Neural progenitor cell (in vitro differentiated cells): ENCODE measurements around the gene ZNF334. TPM values are rescaled to one million over a fixed set of nuclear protein-coding genes. Genes with fewer than 3 reads are reported as not detected.

Experiments used
- DNase-seq: peaks from one replicate; pipeline ENCODE4 v3.0.0-alpha.2; 2016; ENCODE audit warnings: low spot score
- H2AFZ ChIP-seq: fragments of 200-600 bp; sonication (generic); replicated peaks from 2 replicates; pipeline ENCODE4 v1.6.1; 2016; ENCODE audit warnings: antibody characterized with exemption
- H3F3A ChIP-seq: fragments of 200-600 bp; sonication (generic); 2 replicates; pipeline ENCODE4 v1.6.1; 2016; ENCODE audit warnings: antibody characterized with exemption, low read depth
- H3K27ac ChIP-seq: fragments of 200-600 bp; sonication (generic); 2 replicates; pipeline ENCODE4 v1.5.1; 2016; ENCODE audit warnings: mild to moderate bottlenecking
- H3K27me3 ChIP-seq: fragments of 200-600 bp; sonication (generic); 2 replicates; pipeline ENCODE4 v1.6.1; 2016; ENCODE audit warnings: mild to moderate bottlenecking, moderate library complexity
- H3K36me3 ChIP-seq: fragments of 200-600 bp; sonication (generic); 2 replicates; pipeline ENCODE4 v1.5.1; 2016
- H3K4me1 ChIP-seq: fragments of 200-600 bp; sonication (generic); 2 replicates; pipeline ENCODE4 v1.6.1; 2016; ENCODE audit warnings: mixed run types
- H3K4me2 ChIP-seq: fragments of 200-600 bp; sonication (generic); 2 replicates; pipeline ENCODE4 v1.6.1; 2016
- H3K4me3 ChIP-seq: fragments of 200-600 bp; sonication (generic); 2 replicates; pipeline ENCODE4 v1.5.1; 2016
- H3K79me2 ChIP-seq: fragments of 200-600 bp; sonication (generic); 2 replicates; pipeline ENCODE4 v1.6.1; 2016; ENCODE audit warnings: low read depth
- H3K9ac ChIP-seq: fragments of 200-600 bp; sonication (generic); 2 replicates; pipeline ENCODE4 v1.6.1; 2016
- H3K9me3 ChIP-seq: fragments of 200-600 bp; sonication (generic); 2 replicates; pipeline ENCODE4 v1.5.1; 2016; ENCODE audit warnings: low read depth
- H4K20me1 ChIP-seq: fragments of 200-600 bp; sonication (generic); 2 replicates; pipeline ENCODE4 v1.6.1; 2016; ENCODE audit warnings: low read depth
- H3K27ac Mint-ChIP-seq: 3 replicates; pipeline ENCODE4 v1.8.0; 2021; ENCODE audit warnings: mixed read lengths
- H3K27me3 Mint-ChIP-seq: 2 replicates; pipeline ENCODE4 v1.8.0; 2022; ENCODE audit warnings: low read depth, mild to moderate bottlenecking, inconsistent platforms, moderate library complexity, mixed read lengths; ENCODE audit not compliant: insufficient read depth
- H3K36me3 Mint-ChIP-seq: 3 replicates; pipeline ENCODE4 v1.8.0; 2021; ENCODE audit warnings: mixed read lengths
- H3K4me1 Mint-ChIP-seq: 3 replicates; pipeline ENCODE4 v1.8.0; 2021; ENCODE audit warnings: mixed read lengths
- H3K4me3 Mint-ChIP-seq: 3 replicates; pipeline ENCODE4 v1.8.0; 2021; ENCODE audit warnings: mild to moderate bottlenecking, moderate library complexity, mixed read lengths
- H3K9me3 Mint-ChIP-seq: 3 replicates; pipeline ENCODE4 v1.8.0; 2020; ENCODE audit warnings: mixed read lengths
- CTCF ChIP-seq: fragments of 200-600 bp; sonication (generic); IDR thresholded peaks from 2 replicates; pipeline ENCODE4 v1.5.1; 2017; ENCODE audit warnings: antibody characterized with exemption, mild to moderate bottlenecking
- EZH2 ChIP-seq: fragments of 200-600 bp; sonication (generic); IDR thresholded peaks from 2 replicates; pipeline ENCODE4 v1.6.1; 2017; ENCODE audit warnings: antibody characterized with exemption, mild to moderate bottlenecking, moderate library complexity
- EZH2phosphoT487 ChIP-seq: fragments of 200-600 bp; sonication (generic); IDR thresholded peaks from 2 replicates; pipeline ENCODE4 v1.6.1; 2017; ENCODE audit warnings: antibody characterized with exemption
- total RNA-seq: library from RNA; depleted of rRNA; stranded (reverse); fragments of >200 nt; gene quantifications from 2 replicates; pipeline ENCODE4 v1.2.3, GENCODE V29; 2015; ENCODE audit warnings: low replicate concordance

Gene ZNF334
- total RNA-seq, 1 donor from 2014 or later = 45.9 TPM

GRCh38 chr20:46547995-46548394 lies 34.6 kb upstream of the ZNF334 start:
- no peaks in the 10 kb centered on the region for H3K27me3 ChIP-seq
- Mint-ChIP-seq H3K27ac (no peak overlapping the region), H3K27me3 (peaks cover 2% of the 10 kb centered on the region), H3K4me1 (peaks cover 22% of the 10 kb centered on the region), H3K9me3 (no peaks in the 10 kb centered on the region), H3K36me3 (no peaks in the 10 kb centered on the region), H3K4me3 (no peak overlapping the region)
- H4K20me1 ChIP-seq = no peaks in the 10 kb centered on the region
- TF ChIP-seq EZH2phosphoT487 (no peak), CTCF (no peak), EZH2 (no peak)
- H3K79me2 ChIP-seq = no peaks in the 10 kb centered on the region
- no peaks in the 10 kb centered on the region for H3K9me3 ChIP-seq
- H3F3A ChIP-seq = no peaks in the 10 kb centered on the region
- H3K4me3 ChIP-seq = no peak overlapping the region
- H3K27ac ChIP-seq = no peak overlapping the region
- H3K36me3 ChIP-seq = no peaks in the 10 kb centered on the region
- H3K9ac ChIP-seq = no peak overlapping the region
- DNase-seq = no peak
- H3K4me1 ChIP-seq = peaks cover 9% of the 10 kb centered on the region
- no peak overlapping the region for H3K4me2 ChIP-seq
- H2AFZ ChIP-seq = no peak overlapping the region

GRCh38 chr20:46546936-46547335 lies 33.6 kb upstream of the ZNF334 start:
- DNase-seq = no peak
- no peak overlapping the region for H3K4me3 ChIP-seq
- no peaks in the 10 kb centered on the region for H3K9me3 Mint-ChIP-seq
- no peaks in the 10 kb centered on the region for H3K36me3 Mint-ChIP-seq
- H3K27me3 Mint-ChIP-seq = peaks cover 2% of the 10 kb centered on the region
- no peak overlapping the region for H3K27ac ChIP-seq
- no peaks in the 10 kb centered on the region for H3K79me2 ChIP-seq
- H3K27ac Mint-ChIP-seq = no peak overlapping the region
- H3K4me1 ChIP-seq = peaks cover 4% of the 10 kb centered on the region
- H3K9me3 ChIP-seq = no peaks in the 10 kb centered on the region
- no peak overlapping the region for H2AFZ ChIP-seq
- H3K4me2 ChIP-seq = no peak overlapping the region
- no peak overlapping the region for H3K4me3 Mint-ChIP-seq
- H3F3A ChIP-seq = no peaks in the 10 kb centered on the region
- no peaks in the 10 kb centered on the region for H3K27me3 ChIP-seq
- TF ChIP-seq EZH2 (no peak), CTCF (no peak), EZH2phosphoT487 (no peak)
- H3K36me3 ChIP-seq = no peaks in the 10 kb centered on the region
- no peaks in the 10 kb centered on the region for H4K20me1 ChIP-seq
- H3K9ac ChIP-seq = no peak overlapping the region
- peaks cover 11% of the 10 kb centered on the region for H3K4me1 Mint-ChIP-seq

GRCh38 chr20:46546298-46546697 lies 32.9 kb upstream of the ZNF334 start:
- no peaks in the 10 kb centered on the region for H3K4me1 ChIP-seq
- Mint-ChIP-seq H3K9me3 (no peaks in the 10 kb centered on the region), H3K4me1 (peaks cover 5% of the 10 kb centered on the region), H3K27ac (no peak overlapping the region), H3K27me3 (peaks cover 2% of the 10 kb centered on the region), H3K4me3 (no peak overlapping the region), H3K36me3 (no peaks in the 10 kb centered on the region)
- no peak overlapping the region for H3K4me3 ChIP-seq
- no peak for TF ChIP-seq EZH2phosphoT487
- no peak for TF ChIP-seq CTCF
- no peak for TF ChIP-seq EZH2
- no peaks in the 10 kb centered on the region for H3K27me3 ChIP-seq
- H3K9ac ChIP-seq = no peak overlapping the region
- no peak for DNase-seq
- no peaks in the 10 kb centered on the region for H3K9me3 ChIP-seq
- H2AFZ ChIP-seq = no peak overlapping the region
- H3K79me2 ChIP-seq = no peaks in the 10 kb centered on the region
- H3K36me3 ChIP-seq = no peaks in the 10 kb centered on the region
- no peak overlapping the region for H3K27ac ChIP-seq
- H4K20me1 ChIP-seq = no peaks in the 10 kb centered on the region
- H3K4me2 ChIP-seq = no peak overlapping the region
- no peaks in the 10 kb centered on the region for H3F3A ChIP-seq

- no peak overlapping the region for H3K9ac ChIP-seq
- no peaks in the 10 kb centered on the region for H4K20me1 ChIP-seq
- no peaks in the 10 kb centered on the region for H3K4me1 ChIP-seq
- Mint-ChIP-seq H3K27ac (no peak overlapping the region), H3K9me3 (no peaks in the 10 kb centered on the region), H3K27me3 (no peaks in the 10 kb centered on the region), H3K4me1 (no peaks in the 10 kb centered on the region), H3K36me3 (no peaks in the 10 kb centered on the region), H3K4me3 (no peak overlapping the region)
- H3F3A ChIP-seq = no peaks in the 10 kb centered on the region
- no peak for DNase-seq
- no peak overlapping the region for H3K4me2 ChIP-seq
- H2AFZ ChIP-seq = no peak overlapping the region
- H3K27ac ChIP-seq = no peak overlapping the region
- TF ChIP-seq CTCF (no peak), EZH2 (no peak), EZH2phosphoT487 (no peak)
- H3K36me3 ChIP-seq = no peaks in the 10 kb centered on the region
- H3K79me2 ChIP-seq = no peaks in the 10 kb centered on the region
- H3K27me3 ChIP-seq = no peaks in the 10 kb centered on the region
- no peaks in the 10 kb centered on the region for H3K9me3 ChIP-seq
- H3K4me3 ChIP-seq = no peak overlapping the region
These were observed 32.4 kb upstream of the ZNF334 start for GRCh38 chr20:46545827-46546138.
